Kidney (tissue), 14 donors: Measurements from ENCODE around the gene SMAD3. TPM values are rescaled to one million over a fixed set of nuclear protein-coding genes. Genes with fewer than 3 reads are reported as not detected.

ENCODE experiments used
- DNase-seq, 5 donors: peaks; one replicate each; pipeline ENCODE4 v3.0.0-alpha.2; 2013 to 2020
- FAIRE-seq: peaks from 2 replicates; lab custom pipeline; 2012; peaks lifted over from hg19 to GRCh38; lab: Jason Lieb, UNC
- H3K27ac ChIP-seq, 2 donors: one replicate each; pipeline ENCODE4 v1.7.0; 2013; ENCODE audit warnings: low read depth in 2 of 2, low read length in 2 of 2, inconsistent platforms in 1 of 2
- H3K27me3 ChIP-seq: one replicate; pipeline ENCODE4 v1.7.1; 2013; ENCODE audit warnings: low read length, inconsistent platforms; ENCODE audit not compliant: control insufficient read depth, insufficient read depth
- H3K36me3 ChIP-seq, 3 donors: one replicate each; pipeline versions ENCODE4 v1.7.0 to v1.7.1; 2013; ENCODE audit warnings: low read length in 3 of 3, control low read depth in 1 of 3, inconsistent platforms in 1 of 3; ENCODE audit not compliant: insufficient read depth in 3 of 3, control insufficient read depth in 2 of 3
- H3K4me1 ChIP-seq, 3 donors: one replicate each; pipeline versions ENCODE4 v1.7.0 to v1.7.1; 2013; ENCODE audit warnings: low read length in 3 of 3, inconsistent platforms in 1 of 3, low read depth in 1 of 3; ENCODE audit not compliant: control insufficient read depth in 2 of 3, insufficient read depth in 2 of 3
- H3K4me3 ChIP-seq, 3 donors: one replicate each; pipeline versions ENCODE4 v1.7.0 to v1.8.1; 2013; ENCODE audit warnings: low read length in 3 of 3, control low read depth in 1 of 3, inconsistent platforms in 1 of 3
- H3K9ac ChIP-seq, 3 donors: one replicate each; pipeline versions ENCODE4 v1.7.0 to v1.7.1; 2013; ENCODE audit warnings: low read length in 3 of 3, control low read depth in 1 of 3, inconsistent platforms in 1 of 3
- H3K9me3 ChIP-seq, 3 donors: one replicate each; pipeline versions ENCODE4 v1.7.0 to v1.7.1; 2013; ENCODE audit warnings: low read length in 3 of 3, control low read depth in 1 of 3, inconsistent platforms in 1 of 3; ENCODE audit not compliant: control insufficient read depth in 2 of 3, insufficient read depth in 1 of 3
- CTCF ChIP-seq: IDR thresholded peaks from 3 replicates; pipeline ENCODE4 v1.5.1; 2012; ENCODE audit warnings: mild to moderate bottlenecking, moderate library complexity, borderline replicate concordance; ENCODE audit not compliant: insufficient read depth; ENCODE audit errors: extremely low read depth
- intact Hi-C: fragments of 100-400 bp; cut with DNase I; formaldehyde crosslinking; loops from one replicate; pipeline ENCODE4 v1.11.1; 2022
- polyA plus RNA-seq: library from polyadenylated mRNA; stranded (reverse); fragments of 350-450 nt; fragmentation: Illumina TruSeq; extraction: RNeasy Lipid Tissue Mini Kit (QIAGEN cat#74804); gene quantifications from one replicate; pipeline ENCODE4 v1.2.3, GENCODE V29; 2014; ENCODE audit warnings: low read depth, low replicate concordance; ENCODE audit not compliant: insufficient read depth
- total RNA-seq: library from RNA; stranded (reverse); fragmentation: NEBNext Ultra II Directional; extraction: Animal tissue kit (Norgen Biotek cat#: 25700); gene quantifications from one replicate; pipeline ENCODE4 v1.2.1, GENCODE V29; 2021
- donor health status: control.
- donor health status: control.
- donor health status: control.
- donor health status: control.
- donor health status: control.
- donor health status: DM: yes; HTN: yes; CAD: no.
- donor health status: Normal renal cell carcinoma (clear cell type).

Gene SMAD3
- total and polyA plus RNA-seq, 2 donors from 2014 or later = 10.1 to 58.2 TPM

GRCh38 chr15:67187351-67187854 is 122.0 kb downstream of the SMAD3 start:
- Histone ChIP-seq H3K4me1 (peaks cover 0 to 12% (median 10%) of the 10 kb centered on the region in 3 donors), H3K27me3 (no peaks in the 10 kb centered on the region), H3K9ac (no peak overlapping the region), H3K36me3 (peaks cover 2 to 69% (median 26%) of the 10 kb centered on the region in 3 donors), H3K4me3 (no peak overlapping the region), H3K9me3 (no peaks in the 10 kb centered on the region), H3K27ac (no peak overlapping the region)
- FAIRE-seq = no peak
- TF ChIP-seq CTCF = no peak
- DNase-seq = peak in 1 of 5 donors; percentile 20
- intact Hi-C loops = no loop called here

GRCh38 chr15:67188551-67189218 is 123.3 kb downstream of the SMAD3 start:
- peaks cover 2 to 67% (median 26%) of the 10 kb centered on the region in 3 donors for H3K36me3 ChIP-seq
- H3K27me3 ChIP-seq = no peaks in the 10 kb centered on the region
- no peak overlapping the region for H3K4me3 ChIP-seq
- no peak for TF ChIP-seq CTCF
- intact Hi-C loops = no loop called here
- H3K9me3 ChIP-seq = no peaks in the 10 kb centered on the region
- DNase-seq = peak in 3 of 5 donors; percentile 20 to 81 (median 33)
- H3K4me1 ChIP-seq = peaks cover 0 to 12% (median 10%) of the 10 kb centered on the region in 3 donors
- FAIRE-seq = no peak
- no peak overlapping the region for H3K27ac ChIP-seq
- H3K9ac ChIP-seq = no peak overlapping the region

GRCh38 chr15:67189326-67190051 is 124.1 kb downstream of the SMAD3 start:
- TF ChIP-seq CTCF = no peak
- Histone ChIP-seq H3K27ac (no peak overlapping the region), H3K4me1 (peaks cover 0 to 12% (median 10%) of the 10 kb centered on the region in 3 donors), H3K9ac (no peak overlapping the region), H3K4me3 (no peak overlapping the region), H3K9me3 (no peaks in the 10 kb centered on the region), H3K27me3 (no peaks in the 10 kb centered on the region), H3K36me3 (peaks cover 2 to 60% (median 29%) of the 10 kb centered on the region in 3 donors)
- FAIRE-seq (no peak), DNase-seq (peak in 1 of 5 donors; percentile 24)
- intact Hi-C loops = no loop called here
